Measurements from ENCODE around the gene WDR72. TPM values are rescaled to one million over a fixed set of nuclear protein-coding genes. Genes with fewer than 3 reads are reported as not detected.

The WDR72 gene
- total RNA-seq, 4 donors from 2014 or later: 1.7 TPM; not detected in 3

DNA sequence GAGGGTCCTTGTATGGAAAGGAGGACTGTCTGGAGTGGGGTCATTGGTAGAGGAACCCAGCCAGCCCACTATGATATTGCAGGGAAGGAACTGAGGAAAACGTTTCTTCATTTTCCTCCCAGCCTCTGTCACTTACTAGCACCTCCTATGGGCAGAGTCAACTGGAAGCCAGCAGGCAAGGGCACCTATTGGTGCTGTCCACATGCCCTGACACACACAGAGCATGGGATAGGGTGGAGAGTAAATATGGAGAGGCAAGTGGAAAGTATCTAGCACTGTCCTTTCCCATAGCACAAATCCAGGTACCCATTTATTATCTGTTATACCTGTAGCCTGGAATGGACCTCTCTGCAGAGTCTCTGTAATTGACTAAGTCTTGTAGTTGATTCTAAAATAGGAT lies 285.6 kb downstream of the WDR72 start:
- Histone ChIP-seq H3K4me3 (no peak overlapping the region), H3K27me3 (no peaks in the 10 kb centered on the region), H3K36me3 (no peaks in the 10 kb centered on the region), H3K9me3 (no peaks in the 10 kb centered on the region), H3K4me1 (no peaks in the 10 kb centered on the region), H3K27ac (no peak overlapping the region)
- ATAC-seq: no peak
- WGBS, 2 donors (ENCODE audit: low coverage in 1 of 2): 13 to 17% methylated on average over 1 of the region's 1 CpG
- TF ChIP-seq POLR2AphosphoS5 (IDR thresholded peaks at IDR 0.05) (no peak), POLR2A (IDR thresholded peaks at IDR 0.05) (no peak), EP300 (IDR thresholded peaks at IDR 0.05) (no peak)
- TF ChIP-seq, protein P1, sequence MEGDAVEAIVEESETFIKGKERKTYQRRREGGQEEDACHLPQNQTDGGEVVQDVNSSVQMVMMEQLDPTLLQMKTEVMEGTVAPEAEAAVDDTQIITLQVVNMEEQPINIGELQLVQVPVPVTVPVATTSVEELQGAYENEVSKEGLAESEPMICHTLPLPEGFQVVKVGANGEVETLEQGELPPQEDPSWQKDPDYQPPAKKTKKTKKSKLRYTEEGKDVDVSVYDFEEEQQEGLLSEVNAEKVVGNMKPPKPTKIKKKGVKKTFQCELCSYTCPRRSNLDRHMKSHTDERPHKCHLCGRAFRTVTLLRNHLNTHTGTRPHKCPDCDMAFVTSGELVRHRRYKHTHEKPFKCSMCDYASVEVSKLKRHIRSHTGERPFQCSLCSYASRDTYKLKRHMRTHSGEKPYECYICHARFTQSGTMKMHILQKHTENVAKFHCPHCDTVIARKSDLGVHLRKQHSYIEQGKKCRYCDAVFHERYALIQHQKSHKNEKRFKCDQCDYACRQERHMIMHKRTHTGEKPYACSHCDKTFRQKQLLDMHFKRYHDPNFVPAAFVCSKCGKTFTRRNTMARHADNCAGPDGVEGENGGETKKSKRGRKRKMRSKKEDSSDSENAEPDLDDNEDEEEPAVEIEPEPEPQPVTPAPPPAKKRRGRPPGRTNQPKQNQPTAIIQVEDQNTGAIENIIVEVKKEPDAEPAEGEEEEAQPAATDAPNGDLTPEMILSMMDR (IDR thresholded peaks at IDR 0.05): no peak

DNA sequence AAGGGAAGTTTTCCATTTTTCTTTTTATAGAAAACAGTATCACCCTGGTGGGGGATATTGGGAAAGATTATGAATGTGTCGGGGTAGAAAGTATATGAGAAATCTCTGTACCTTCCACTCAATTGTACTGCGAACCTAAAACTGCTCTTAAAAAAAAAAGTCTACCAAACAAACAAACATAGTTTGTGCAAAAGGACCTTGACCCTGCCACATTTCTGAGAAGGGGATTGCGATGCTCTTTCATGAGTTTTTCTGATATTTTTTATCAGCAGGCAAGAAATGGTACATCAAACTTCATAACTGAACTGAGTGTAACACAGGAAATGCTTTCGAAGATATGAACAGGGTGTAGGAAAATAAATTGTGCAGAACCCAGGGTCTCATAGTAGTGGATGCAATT lies 286.0 kb downstream of the WDR72 start:
- WGBS, 2 donors (ENCODE audit: low coverage in 1 of 2): 72 to 74% methylated on average over 3 to 4 of the region's 4 CpGs
- no peaks in the 10 kb centered on the region for H3K27me3 ChIP-seq
- no peaks in the 10 kb centered on the region for H3K4me1 ChIP-seq
- no peak overlapping the region for H3K4me3 ChIP-seq
- no peaks in the 10 kb centered on the region for H3K9me3 ChIP-seq
- no peak for ATAC-seq
- H3K36me3 ChIP-seq: no peaks in the 10 kb centered on the region
- TF ChIP-seq POLR2A (IDR thresholded peaks at IDR 0.05) (no peak), POLR2AphosphoS5 (IDR thresholded peaks at IDR 0.05) (no peak), EP300 (IDR thresholded peaks at IDR 0.05) (no peak)
- TF ChIP-seq, protein P1 (IDR thresholded peaks at IDR 0.05): no peak
- no peak overlapping the region for H3K27ac ChIP-seq

DNA sequence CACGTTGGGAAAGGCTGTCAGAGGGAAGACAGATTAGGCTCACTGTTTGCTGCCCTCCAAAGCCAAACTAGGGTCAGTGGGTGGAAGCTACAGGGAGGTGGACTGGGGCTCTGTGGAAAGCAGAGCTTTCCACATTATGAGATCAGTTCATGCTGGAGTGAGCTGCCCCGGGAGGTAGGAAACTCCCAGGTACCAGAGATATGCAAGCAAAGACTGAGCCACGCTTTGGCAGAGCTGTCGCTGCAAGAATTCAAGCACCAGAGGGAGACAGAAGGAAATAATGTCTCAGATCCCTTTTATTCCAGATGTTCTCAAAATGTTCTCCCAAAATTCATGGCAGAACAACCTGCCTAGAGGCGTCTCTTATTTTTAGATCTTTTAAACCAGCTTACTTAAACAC lies 286.6 kb downstream of the WDR72 start:
- no peak for ATAC-seq
- 23 to 41% methylated on average over 5 of the region's 5 CpGs for WGBS, 2 donors (ENCODE audit: low coverage in 1 of 2)

DNA sequence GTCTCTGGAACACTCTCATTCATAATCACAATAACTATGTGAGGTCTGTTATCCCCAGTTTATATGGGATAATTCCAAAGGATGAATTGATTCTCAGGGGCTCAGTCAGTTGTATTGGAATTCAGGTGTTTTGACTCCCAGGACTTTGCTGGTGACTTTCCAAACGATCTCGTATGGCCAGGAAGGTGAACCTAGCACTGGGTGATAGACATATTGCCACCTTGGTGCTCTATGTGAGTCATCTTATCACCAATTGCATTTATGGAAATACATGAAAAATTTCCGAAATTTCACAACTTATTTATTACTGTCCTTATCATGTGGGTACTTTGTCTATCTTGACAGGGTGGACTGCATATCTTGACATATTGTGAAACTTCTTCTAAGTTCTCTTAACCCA lies 287.3 kb downstream of the WDR72 start:
- TF ChIP-seq, protein P1 (IDR thresholded peaks at IDR 0.05): no peak
- TF ChIP-seq EP300 (IDR thresholded peaks at IDR 0.05) (no peak), POLR2A (IDR thresholded peaks at IDR 0.05) (no peak), POLR2AphosphoS5 (IDR thresholded peaks at IDR 0.05) (no peak)
- H3K9me3 ChIP-seq: no peaks in the 10 kb centered on the region

More for the DNA sequence above, 286.6 kb downstream of the WDR72 start:
- Histone ChIP-seq H3K4me1 (no peaks in the 10 kb centered on the region), H3K27ac (no peak overlapping the region), H3K36me3 (no peaks in the 10 kb centered on the region), H3K4me3 (no peak overlapping the region), H3K9me3 (no peaks in the 10 kb centered on the region), H3K27me3 (no peaks in the 10 kb centered on the region)
- no peak for TF ChIP-seq EP300 (IDR thresholded peaks at IDR 0.05)
- TF ChIP-seq POLR2AphosphoS5 (IDR thresholded peaks at IDR 0.05): no peak
- TF ChIP-seq POLR2A (IDR thresholded peaks at IDR 0.05): no peak
- TF ChIP-seq, protein P1 (IDR thresholded peaks at IDR 0.05): no peak

DNA sequence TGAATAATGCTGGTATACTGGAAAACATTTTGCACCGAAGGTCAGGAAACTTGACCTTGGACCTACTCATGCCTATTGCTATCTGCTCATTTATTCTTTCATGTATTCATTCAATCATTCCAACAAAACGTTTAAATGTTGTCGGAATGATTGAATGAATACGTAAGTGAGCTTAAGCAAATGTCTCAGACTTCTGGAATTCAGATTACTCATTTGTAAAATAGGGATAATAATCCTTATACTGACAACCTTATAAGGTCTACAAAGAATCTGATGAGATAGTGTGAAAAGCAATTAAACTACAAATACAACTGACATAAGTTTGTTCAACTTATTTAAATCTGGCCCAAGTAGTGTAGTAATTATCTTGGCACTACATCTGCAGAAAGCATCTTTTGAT lies 288.7 kb downstream of the WDR72 start:
- Histone ChIP-seq H3K27me3 (no peaks in the 10 kb centered on the region), H3K27ac (no peak overlapping the region), H3K4me3 (no peak overlapping the region), H3K4me1 (no peaks in the 10 kb centered on the region), H3K36me3 (no peaks in the 10 kb centered on the region), H3K9me3 (no peaks in the 10 kb centered on the region)
- TF ChIP-seq EP300 (IDR thresholded peaks at IDR 0.05): no peak
- no peak for TF ChIP-seq POLR2A (IDR thresholded peaks at IDR 0.05)
- no peak for ATAC-seq
- WGBS, 2 donors (ENCODE audit: low coverage in 1 of 2): 65 to 68% methylated on average over 4 of the region's 4 CpGs

More for the DNA sequence above, 287.3 kb downstream of the WDR72 start:
- no peaks in the 10 kb centered on the region for H3K36me3 ChIP-seq
- H3K4me3 ChIP-seq: no peak overlapping the region
- no peak for ATAC-seq
- H3K27me3 ChIP-seq: no peaks in the 10 kb centered on the region
- WGBS, 2 donors (ENCODE audit: low coverage in 1 of 2): 68 to 80% methylated on average over 3 of the region's 3 CpGs
- no peak overlapping the region for H3K27ac ChIP-seq
- no peaks in the 10 kb centered on the region for H3K4me1 ChIP-seq

All from gastroesophageal sphincter (tissue), 4 donors.